GM18951 (cell line): ENCODE measurements around the gene SRGN.

ENCODE experiments used
- POLR2A ChIP-seq: IDR thresholded peaks from 4 replicates; pipeline ENCODE4 v1.6.1; 2011; ENCODE audit warnings: mild to moderate bottlenecking; ENCODE audit not compliant: insufficient read length, insufficient read depth; ENCODE audit errors: extremely low read depth
- in situ Hi-C: fragments of 300-500 bp; cut with MboI; formaldehyde crosslinking; loops from one replicate; pipeline ENCODE4 v1.12.0; 2022; ENCODE audit warnings: low sequenced_read_pairs, mixed read lengths, inconsistent platforms; ENCODE audit not compliant: unreplicated experiment

The SRGN gene

GRCh38 chr10:69068549-69068948 lies 19.4 kb upstream of the SRGN start:
- TF ChIP-seq POLR2A: no peak
- in situ Hi-C loops: no loop called here

DNA sequence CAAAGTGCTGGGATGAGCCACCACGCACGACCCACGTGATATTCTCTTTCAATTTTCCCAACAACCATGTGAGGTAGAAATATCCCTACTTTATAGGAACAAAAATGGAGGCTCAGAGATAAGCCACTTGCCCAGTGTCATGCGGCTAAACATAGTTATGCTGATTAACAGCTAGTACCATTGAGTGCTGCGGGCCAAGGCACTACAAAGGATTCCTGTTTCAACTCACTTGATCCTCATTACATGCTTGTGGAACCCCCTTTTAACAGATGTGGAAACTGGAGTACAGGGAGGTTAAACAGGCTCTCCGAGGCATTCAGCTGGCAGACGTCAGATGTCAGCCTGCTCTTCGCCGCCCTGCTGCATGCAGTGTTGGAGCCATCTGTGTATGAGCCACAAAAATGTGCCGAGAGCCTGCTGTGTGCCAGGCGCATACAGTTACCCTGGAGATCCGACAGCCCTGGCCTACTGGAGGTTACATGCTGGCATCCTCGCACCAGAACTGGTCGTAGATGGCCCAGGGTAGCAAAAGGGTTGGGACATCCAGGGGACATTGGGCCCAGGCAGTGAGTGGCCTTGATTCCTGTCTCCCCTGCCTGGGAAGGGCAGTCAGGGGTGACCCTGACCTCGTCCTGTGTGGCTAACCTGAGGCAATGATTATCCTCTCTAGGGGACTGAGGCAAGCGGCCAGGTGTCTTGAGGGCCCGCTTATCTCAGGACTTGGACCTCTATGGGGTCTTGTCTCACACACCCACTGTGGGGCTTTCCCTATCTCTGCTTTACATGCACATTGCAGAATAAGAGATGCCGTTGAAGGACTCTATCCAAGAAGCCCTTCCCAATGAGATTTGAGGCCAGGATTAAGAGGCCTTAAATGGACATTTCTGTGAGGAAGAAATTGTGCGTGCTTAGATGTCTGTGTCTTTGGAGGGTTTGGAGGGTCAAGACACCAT lies 18.5 kb upstream of the SRGN start:
- in situ Hi-C loops: no loop called here

GRCh38 chr10:69070951-69071350 lies 17.0 kb upstream of the SRGN start:
- in situ Hi-C loops: no loop called here
- TF ChIP-seq POLR2A: no peak

More for the DNA sequence above, 18.5 kb upstream of the SRGN start:
- no peak for TF ChIP-seq POLR2A

- in situ Hi-C loops: no loop called here
- TF ChIP-seq POLR2A: no peak
Observed at GRCh38 chr10:69071610-69072009, 16.3 kb upstream of the SRGN start.

- in situ Hi-C loops: no loop called here
Observed at GRCh38 chr10:69073026-69073425, 14.9 kb upstream of the SRGN start.

GRCh38 chr10:69073736-69074364 lies 14.1 kb upstream of the SRGN start:
- TF ChIP-seq POLR2A: no peak
- in situ Hi-C loops: no loop called here

More at GRCh38 chr10:69073026-69073425, 14.9 kb upstream of the SRGN start:
- no peak for TF ChIP-seq POLR2A

GRCh38 chr10:69074532-69074931 lies 13.4 kb upstream of the SRGN start:
- in situ Hi-C loops: no loop called here
- TF ChIP-seq POLR2A: no peak

DNA sequence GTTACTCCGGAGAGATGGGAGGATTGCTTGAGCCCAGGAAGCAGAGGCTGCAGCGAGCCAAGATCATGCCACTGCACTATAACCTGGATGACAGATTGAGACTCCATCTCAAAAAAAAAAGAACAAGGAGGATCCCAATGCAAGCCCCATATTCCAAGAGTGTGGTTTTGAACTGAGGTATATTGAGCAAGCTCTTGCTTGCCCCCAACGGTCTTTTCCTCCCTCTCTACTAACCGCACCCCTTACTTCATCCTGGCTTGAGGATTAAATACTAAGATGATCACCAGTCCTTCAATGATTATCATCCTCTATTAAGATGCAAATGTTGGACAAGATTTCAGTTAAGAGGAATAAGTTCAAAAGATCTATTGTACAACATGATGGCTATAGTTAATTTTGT lies 12.5 kb upstream of the SRGN start:
- in situ Hi-C loops: no loop called here
- no peak for TF ChIP-seq POLR2A

- in situ Hi-C loops: no loop called here
- TF ChIP-seq POLR2A: no peak
Observed at GRCh38 chr10:69078311-69078710, 9.6 kb upstream of the SRGN start.

DNA sequence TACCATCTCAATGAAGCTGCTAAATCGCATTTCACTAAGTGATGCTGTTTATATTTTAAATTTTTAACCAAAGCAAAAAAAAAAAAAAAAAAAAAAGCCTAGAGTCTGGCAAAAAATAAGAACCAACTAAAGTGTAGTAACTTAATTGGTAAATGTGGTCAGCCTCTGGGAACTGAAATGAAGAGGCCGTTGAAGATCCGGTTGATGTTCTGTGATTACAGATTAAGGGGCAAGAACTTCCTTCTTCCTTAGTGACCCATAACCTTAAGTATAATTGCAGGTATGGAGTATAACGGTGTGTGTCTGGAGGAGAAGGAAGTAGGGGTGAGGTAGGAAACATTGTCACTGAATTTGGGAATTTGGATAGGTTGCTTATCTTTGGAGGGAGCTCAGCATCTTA lies 7.7 kb upstream of the SRGN start:
- in situ Hi-C loops: no loop called here
- TF ChIP-seq POLR2A: no peak

DNA sequence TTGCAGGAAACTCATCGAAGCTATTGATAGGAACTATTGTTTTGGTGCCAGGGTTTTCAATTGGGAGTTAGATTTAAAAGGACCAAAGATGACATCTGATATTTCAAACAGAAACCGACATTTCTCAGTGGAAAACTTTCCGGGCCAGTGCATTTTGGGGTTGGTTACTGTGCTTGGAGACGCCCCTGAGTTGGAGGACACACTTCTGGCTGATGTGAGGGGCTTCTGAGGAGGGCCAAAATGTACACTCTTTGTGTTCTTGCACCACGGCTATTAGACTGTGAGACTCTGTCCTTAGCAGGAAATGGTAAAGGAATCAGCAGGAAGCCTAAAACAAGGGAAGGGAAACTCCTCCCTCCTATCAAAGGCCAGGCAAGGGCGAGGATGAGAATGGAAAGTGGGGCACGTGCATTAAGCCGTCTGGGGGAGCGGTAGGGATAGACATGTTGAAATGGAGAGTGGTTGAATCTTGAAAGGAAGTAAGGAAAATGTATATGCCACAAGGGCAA lies 1.8 kb upstream of the SRGN start:
- in situ Hi-C loops: no loop called here
- no peak for TF ChIP-seq POLR2A

DNA sequence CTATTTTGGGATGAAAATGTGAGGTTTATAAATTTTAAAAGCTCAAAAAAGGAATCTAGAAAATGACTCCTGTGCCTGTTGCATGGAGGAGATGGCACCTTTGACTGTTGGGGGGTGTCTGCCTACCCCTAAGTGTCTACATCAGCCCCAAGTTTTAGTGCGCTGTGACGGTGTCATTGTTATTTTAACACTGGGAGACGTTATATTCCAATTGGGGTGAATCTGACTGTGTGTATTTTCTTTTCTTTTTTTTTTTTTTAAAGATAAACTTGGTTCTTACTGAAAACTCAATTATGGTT lies 517 bp downstream of the SRGN start:
- in situ Hi-C loops: no loop called here
- TF ChIP-seq POLR2A: no peak

DNA sequence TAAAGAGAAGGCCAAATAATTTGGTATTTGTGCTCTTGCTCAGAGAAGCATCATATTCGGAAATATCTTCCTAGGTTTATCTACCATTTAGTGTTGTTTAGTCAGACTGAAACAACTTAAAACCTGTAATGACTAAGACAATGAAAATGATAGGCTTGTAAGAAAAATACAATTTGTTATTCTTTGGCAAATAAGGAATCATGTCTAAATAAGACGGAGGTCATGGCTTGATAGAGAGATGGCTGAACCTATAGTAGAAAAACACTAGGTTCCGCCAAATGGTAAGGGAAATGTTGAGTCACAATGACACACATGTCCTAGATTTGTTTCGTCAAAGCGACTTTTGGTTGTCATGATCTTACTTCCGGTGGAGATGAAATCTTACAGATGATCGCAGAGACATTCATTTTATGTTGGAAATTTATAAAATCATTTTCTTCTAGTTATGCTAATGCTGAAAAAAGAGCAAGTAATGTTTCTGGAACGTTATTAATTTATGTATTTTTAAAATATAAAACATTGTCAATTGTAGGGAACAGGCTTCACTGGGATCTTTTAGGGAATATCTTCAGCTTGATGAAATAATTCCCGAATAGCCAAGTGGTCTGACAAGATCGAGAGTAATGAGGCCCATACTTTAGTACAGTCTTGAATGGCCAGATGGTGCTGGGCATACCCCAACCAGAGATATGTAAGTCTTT lies 1.0 kb downstream of the SRGN start:
- TF ChIP-seq POLR2A: no peak
- in situ Hi-C loops: no loop called here
